ENCODE measurements around the gene SGPP1. TPM values are rescaled to one million over a fixed set of nuclear protein-coding genes. Genes with fewer than 3 reads are reported as not detected.

SGPP1 gene
- total RNA-seq, 1 donor from 2014 or later, result 20.9 TPM

- peak; percentile 36 for DNase-seq
- Mint-ChIP-seq H3K4me3 (peak overlapping the region; percentile 63), H3K4me1 (peaks cover 47% of the 10 kb centered on the region), H3K27ac (peak overlapping the region; percentile 96), H3K36me3 (ENCODE audit: low read depth) (no peaks in the 10 kb centered on the region), H3K9me3 (no peaks in the 10 kb centered on the region), H3K27me3 (no peaks in the 10 kb centered on the region)
- intact Hi-C loops (cut with micrococcal nuclease), result loop anchor here (1.0 to 5.0 kb wide), 5 partner anchors 15 to 756 kb away; partner anchors contain the start of genes SGPP1, WDR89, ZBTB1 and ZBTB25
- POLR2A ChIA-PET, result interaction anchor here (1.0 to 1.2 kb wide), 3 partner anchors 20 to 757 kb away, joined by 3 to 5 read pairs (median 4); partner anchors contain the start of gene PPP2R5E
- ATAC-seq (ENCODE audit: low read depth), result peak; percentile 75
- CTCF ChIA-PET, result interaction anchor here (2.9 kb wide), 1 partner anchor 24 kb away, joined by 9 read pairs; no protein-coding TSS in a partner anchor
- TF ChIP-seq CTCF (IDR thresholded peaks at IDR 0.05), result no peak
Observed at GRCh38 chr14:63745858-63746425, 18.1 kb upstream of the SGPP1 start.

- CTCF ChIA-PET, result interaction anchor here (0.9 kb wide), 1 partner anchor 25 kb away, joined by 3 read pairs; no protein-coding TSS in a partner anchor
- TF ChIP-seq CTCF (IDR thresholded peaks at IDR 0.05), result no peak
- no peak for ATAC-seq (ENCODE audit: low read depth)
- POLR2A ChIA-PET, result interaction anchor here (0.7 to 1.1 kb wide), 2 partner anchors 19 to 758 kb away, joined by 3 read pairs; no protein-coding TSS in a partner anchor
- H3K36me3 Mint-ChIP-seq (ENCODE audit: low read depth), result no peaks in the 10 kb centered on the region
- intact Hi-C loops (cut with micrococcal nuclease), result loop anchor here (5.0 kb wide), 2 partner anchors 103 to 757 kb away; partner anchors contain the start of genes WDR89, ZBTB1 and ZBTB25
- H3K27me3 Mint-ChIP-seq, result no peaks in the 10 kb centered on the region
- H3K9me3 Mint-ChIP-seq, result no peaks in the 10 kb centered on the region
- peaks cover 47% of the 10 kb centered on the region for H3K4me1 Mint-ChIP-seq
- peak overlapping the region; percentile 96 for H3K27ac Mint-ChIP-seq
- no peak overlapping the region for H3K4me3 Mint-ChIP-seq
- no peak for DNase-seq
Observed at GRCh38 chr14:63745272-63745671, 17.4 kb upstream of the SGPP1 start.

- Mint-ChIP-seq H3K36me3 (ENCODE audit: low read depth) (no peaks in the 10 kb centered on the region), H3K9me3 (no peaks in the 10 kb centered on the region), H3K27me3 (no peaks in the 10 kb centered on the region), H3K27ac (peak overlapping the region; percentile 80), H3K4me1 (peaks cover 15% of the 10 kb centered on the region), H3K4me3 (peak overlapping the region; percentile 57)
- ChIA-PET POLR2A (no interaction called here), CTCF (interaction anchor here (1.2 to 1.8 kb wide), 2 partner anchors 31 to 32 kb away, joined by 4 read pairs; no protein-coding TSS in a partner anchor)
- peak; percentile 42 for ATAC-seq (ENCODE audit: low read depth)
- intact Hi-C loops (cut with micrococcal nuclease), result no loop called here
- no peak for TF ChIP-seq CTCF (IDR thresholded peaks at IDR 0.05)
- DNase-seq, result no peak
Observed at GRCh38 chr14:63737582-63738006, 9.7 kb upstream of the SGPP1 start.

GRCh38 chr14:63735720-63736119, 7.9 kb upstream of the SGPP1 start:
- CTCF ChIA-PET, result interaction anchor here (1.7 kb wide), 1 partner anchor 34 kb away, joined by 5 read pairs; no protein-coding TSS in a partner anchor
- no peaks in the 10 kb centered on the region for H3K36me3 Mint-ChIP-seq (ENCODE audit: low read depth)
- DNase-seq (no peak), ATAC-seq (ENCODE audit: low read depth) (no peak)
- no peaks in the 10 kb centered on the region for H3K9me3 Mint-ChIP-seq
- TF ChIP-seq CTCF (IDR thresholded peaks at IDR 0.05), result no peak
- POLR2A ChIA-PET, result no interaction called here
- H3K4me1 Mint-ChIP-seq, result peaks cover 15% of the 10 kb centered on the region
- intact Hi-C loops (cut with micrococcal nuclease), result no loop called here
- no peaks in the 10 kb centered on the region for H3K27me3 Mint-ChIP-seq
- no peak overlapping the region for H3K27ac Mint-ChIP-seq
- no peak overlapping the region for H3K4me3 Mint-ChIP-seq

- H3K27ac Mint-ChIP-seq, result no peak overlapping the region
- ATAC-seq (ENCODE audit: low read depth) (no peak), DNase-seq (no peak)
- H3K4me3 Mint-ChIP-seq, result no peak overlapping the region
- ChIA-PET CTCF (interaction anchor here (1.6 kb wide), 1 partner anchor 40 kb away, joined by 3 read pairs; no protein-coding TSS in a partner anchor), POLR2A (no interaction called here)
- TF ChIP-seq CTCF (IDR thresholded peaks at IDR 0.05), result no peak
- no peaks in the 10 kb centered on the region for H3K9me3 Mint-ChIP-seq
- H3K36me3 Mint-ChIP-seq (ENCODE audit: low read depth), result peaks cover 11% of the 10 kb centered on the region
- H3K27me3 Mint-ChIP-seq, result no peaks in the 10 kb centered on the region
- H3K4me1 Mint-ChIP-seq, result peaks cover 22% of the 10 kb centered on the region
- intact Hi-C loops (cut with micrococcal nuclease), result no loop called here
Observed at GRCh38 chr14:63730659-63731058, 2.8 kb upstream of the SGPP1 start.

Data from activated B cell treated with CpG ODN at 0.5 μM for 24 hours (primary cell).